Activated B cell treated with CpG ODN at 0.5 μM for 24 hours (primary cell): Measurements from ENCODE around the gene UFSP1. TPM values are rescaled to one million over a fixed set of nuclear protein-coding genes. Genes with fewer than 3 reads are reported as not detected.

Source experiments
- ATAC-seq: fragments of 200-7000 bp; cut with Tn5 transposase; one replicate; pipeline ENCODE4 v1.10.0; 2021; ENCODE audit warnings: low read depth, mild to moderate bottlenecking, moderate library complexity
- CTCF ChIA-PET: fragments of 350-600 bp; sonication (Branson Sonifier 250); formaldehyde crosslinking; loops from one replicate; lab custom pipeline; 2021; ENCODE audit warnings: antibody characterized with exemption; lab: Charles Lee
- POLR2A ChIA-PET: fragments of 350-600 bp; sonication (Branson Sonifier 250); formaldehyde crosslinking; loops from one replicate; lab custom pipeline; 2021; ENCODE audit warnings: antibody characterized with exemption; lab: Charles Lee
- DNase-seq: peaks from one replicate; pipeline ENCODE4 v3.0.0; 2022
- H3K27ac Mint-ChIP-seq: one replicate; pipeline ENCODE4 v1.8.0; 2020; ENCODE audit warnings: mixed read lengths
- H3K27me3 Mint-ChIP-seq: one replicate; pipeline ENCODE4 v1.8.0; 2021; ENCODE audit warnings: mixed read lengths
- H3K36me3 Mint-ChIP-seq: one replicate; pipeline ENCODE4 v1.8.0; 2021; ENCODE audit warnings: low read depth, mixed read lengths
- H3K4me1 Mint-ChIP-seq: one replicate; pipeline ENCODE4 v1.8.0; 2021; ENCODE audit warnings: mixed read lengths
- H3K4me3 Mint-ChIP-seq: one replicate; pipeline ENCODE4 v1.8.0; 2020; ENCODE audit warnings: mild to moderate bottlenecking, mixed read lengths
- H3K9me3 Mint-ChIP-seq: one replicate; pipeline ENCODE4 v1.8.0; 2020; ENCODE audit warnings: mixed read lengths
- CTCF ChIP-seq: fragments of 200-600 bp; IDR thresholded peaks from one replicate; pipeline ENCODE4 v1.8.0; 2022; ENCODE audit warnings: antibody characterized with exemption, mild to moderate bottlenecking
- intact Hi-C: fragments of 100-400 bp; cut with micrococcal nuclease; formaldehyde crosslinking; loops from one replicate; pipeline ENCODE4 v1.15.1; 2024
- total RNA-seq: library from RNA; stranded (reverse); gene quantifications from 2 replicates; pipeline ENCODE4 v1.2.3, GENCODE V29; 2022

UFSP1 gene
- total RNA-seq, 1 donor from 2014 or later: 3.4 TPM

- no peak for ATAC-seq
- Mint-ChIP-seq H3K36me3 (peaks cover 19% of the 10 kb centered on the region), H3K9me3 (peaks cover 2% of the 10 kb centered on the region), H3K27ac (no peak overlapping the region), H3K4me1 (peaks cover 45% of the 10 kb centered on the region), H3K27me3 (peaks cover 29% of the 10 kb centered on the region), H3K4me3 (peak overlapping the region; percentile 41)
- intact Hi-C loops: loop anchor here (2.0 kb wide), 1 partner anchor 973 kb away; the partner anchor contains the start of gene TRIM4
- no peak for TF ChIP-seq CTCF
- DNase-seq: no peak
- CTCF ChIA-PET: no interaction called here
- POLR2A ChIA-PET: interaction anchor here (0.6 to 1.8 kb wide), 2 partner anchors 17 to 226 kb away, joined by 5 to 12 read pairs; partner anchors contain the start of gene SRRT
Measured at GRCh38 chr7:100891568-100892247, 2.2 kb upstream of the UFSP1 start.

- no peak for TF ChIP-seq CTCF
- Mint-ChIP-seq H3K4me3 (peak overlapping the region; percentile 87), H3K4me1 (peaks cover 44% of the 10 kb centered on the region), H3K27ac (no peak overlapping the region), H3K36me3 (peaks cover 27% of the 10 kb centered on the region), H3K9me3 (peaks cover 2% of the 10 kb centered on the region), H3K27me3 (peaks cover 24% of the 10 kb centered on the region)
- DNase-seq (no peak), ATAC-seq (no peak)
- ChIA-PET POLR2A (interaction anchor here (0.6 to 7.3 kb wide), 7 partner anchors 16 to 462 kb away, joined by 5 to 254 read pairs (median 12); partner anchors contain the start of genes MEPCE, PLOD3, POP7 and SRRT), CTCF (interaction anchor here (1.4 to 1.5 kb wide), 2 partner anchors 38 to 186 kb away, joined by 4 to 6 read pairs; partner anchors contain the start of gene SLC12A9)
- intact Hi-C loops: loop anchor here (2.0 kb wide), 1 partner anchor 972 kb away; the partner anchor contains the start of gene TRIM4
Measured at GRCh38 chr7:100890653-100891567, 1.4 kb upstream of the UFSP1 start.

- Mint-ChIP-seq H3K27ac (peak overlapping the region; percentile 91), H3K4me1 (peaks cover 53% of the 10 kb centered on the region), H3K4me3 (peak overlapping the region; percentile 87), H3K9me3 (peaks cover 2% of the 10 kb centered on the region), H3K27me3 (peaks cover 18% of the 10 kb centered on the region), H3K36me3 (peaks cover 52% of the 10 kb centered on the region)
- POLR2A ChIA-PET: interaction anchor here (1.0 to 7.3 kb wide), 5 partner anchors 15 to 806 kb away, joined by 3 to 254 read pairs (median 6); partner anchors contain the start of genes GIGYF1 and SRRT
- intact Hi-C loops: loop anchor here (2.0 to 5.0 kb wide), 2 partner anchors 276 to 806 kb away; partner anchors contain the start of genes VGF and ZNF3
- no peak for TF ChIP-seq CTCF
- no peak for ATAC-seq
- CTCF ChIA-PET: interaction anchor here (0.6 kb wide), 1 partner anchor 37 kb away, joined by 3 read pairs; no protein-coding TSS in a partner anchor
- DNase-seq: no peak
Measured at GRCh38 chr7:100888291-100888987, 1.1 kb downstream of the UFSP1 start.

GRCh38 chr7:100887516-100888290 is 1.8 kb downstream of the UFSP1 start:
- Mint-ChIP-seq H3K4me3 (peak overlapping the region; percentile 87), H3K36me3 (peaks cover 58% of the 10 kb centered on the region), H3K27ac (peak overlapping the region; percentile 91), H3K9me3 (peaks cover 2% of the 10 kb centered on the region), H3K27me3 (peaks cover 14% of the 10 kb centered on the region), H3K4me1 (peaks cover 53% of the 10 kb centered on the region)
- no peak for TF ChIP-seq CTCF
- intact Hi-C loops: loop anchor here (1.0 to 5.0 kb wide), 6 partner anchors 8 to 805 kb away; partner anchors contain the start of genes ACHE, SLC12A9, SRRT and VGF
- peak; percentile 59 for ATAC-seq
- DNase-seq: peak; percentile 59
- POLR2A ChIA-PET: interaction anchor here (0.8 to 7.3 kb wide), 7 partner anchors 14 to 806 kb away, joined by 3 to 254 read pairs (median 4); partner anchors contain the start of genes FBXO24, GIGYF1, SLC12A9 and SRRT
- CTCF ChIA-PET: interaction anchor here (0.6 kb wide), 1 partner anchor 36 kb away, joined by 3 read pairs; no protein-coding TSS in a partner anchor
